T follicular helper cell (primary cell): ENCODE data around the gene KIAA0753.

Experiments used
- DNase-seq: peaks from one replicate; pipeline ENCODE4 v3.0.0-alpha.2; 2020; ENCODE audit warnings: low read depth
- total RNA-seq, 2 experiments: gene quantifications; one replicate each; lab custom pipeline; 2026; lab: John Stamatoyannopoulos, UW

The KIAA0753 gene
- total RNA-seq, result 19.9 to 23.5 reads per million in 2 experiments

DNA sequence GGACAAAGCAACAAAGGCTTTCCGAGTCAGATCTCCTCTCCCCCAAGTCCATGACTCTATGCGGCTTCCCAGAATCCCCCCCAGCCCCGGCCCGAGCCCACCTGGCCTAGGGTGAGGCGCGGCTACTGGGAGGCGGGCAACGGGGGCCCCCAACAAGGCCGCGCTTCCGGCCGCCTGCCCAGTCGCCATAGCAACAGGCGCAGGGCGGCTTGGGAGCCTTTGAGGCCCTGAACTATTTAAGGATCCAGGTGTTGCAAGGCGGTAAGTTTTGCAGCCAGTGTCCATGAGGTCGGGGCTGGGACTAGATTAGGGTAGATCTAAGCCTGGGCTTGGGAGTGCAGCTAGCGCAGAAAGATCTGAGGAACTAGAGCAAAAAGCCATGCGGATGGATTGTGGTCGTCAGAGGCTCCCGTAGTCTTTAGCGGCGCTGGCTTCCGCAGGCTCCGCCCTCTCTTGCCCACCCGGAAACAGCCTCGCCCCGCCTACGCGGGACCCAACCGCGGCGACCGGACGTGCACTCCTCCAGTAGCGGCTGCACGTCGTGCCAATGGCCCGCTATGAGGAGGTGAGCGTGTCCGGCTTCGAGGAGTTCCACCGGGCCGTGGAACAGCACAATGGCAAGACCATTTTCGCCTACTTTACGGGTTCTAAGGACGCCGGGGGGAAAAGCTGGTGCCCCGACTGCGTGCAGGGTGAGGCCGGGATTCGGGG, at the start of gene KIAA0753, which contains the start of gene TXNDC17:
Gene KIAA0753 (minus strand): TSS at position 176 of the 711 bp plus-strand sequence. CDS start 5,608 bp downstream, outside the sequence.
Gene TXNDC17 (plus strand): TSS at position 525 of the 711 bp plus-strand sequence. CDS start 23 bp downstream, at position 548.
- DNase-seq, result peak; percentile 75

DNA sequence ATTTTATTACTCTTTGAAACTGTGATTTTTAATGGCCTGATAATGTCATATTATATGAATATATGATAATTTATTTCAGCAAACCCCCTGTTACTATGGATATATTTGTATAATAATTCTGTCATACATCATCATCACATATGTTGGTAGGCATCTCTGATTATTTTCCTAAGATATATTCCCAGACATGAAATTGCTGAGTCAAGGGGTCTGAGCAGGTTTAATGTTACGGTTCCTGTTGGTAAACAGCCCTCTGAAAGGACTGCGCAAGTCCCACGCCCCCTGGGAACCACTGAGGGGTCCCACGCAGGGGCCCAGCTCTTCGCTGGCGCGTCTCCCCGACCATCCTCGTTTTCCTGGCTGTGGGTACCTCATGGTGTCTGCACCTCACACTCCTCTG, 48.4 kb upstream of the KIAA0753 start:
- no peak for DNase-seq

DNA sequence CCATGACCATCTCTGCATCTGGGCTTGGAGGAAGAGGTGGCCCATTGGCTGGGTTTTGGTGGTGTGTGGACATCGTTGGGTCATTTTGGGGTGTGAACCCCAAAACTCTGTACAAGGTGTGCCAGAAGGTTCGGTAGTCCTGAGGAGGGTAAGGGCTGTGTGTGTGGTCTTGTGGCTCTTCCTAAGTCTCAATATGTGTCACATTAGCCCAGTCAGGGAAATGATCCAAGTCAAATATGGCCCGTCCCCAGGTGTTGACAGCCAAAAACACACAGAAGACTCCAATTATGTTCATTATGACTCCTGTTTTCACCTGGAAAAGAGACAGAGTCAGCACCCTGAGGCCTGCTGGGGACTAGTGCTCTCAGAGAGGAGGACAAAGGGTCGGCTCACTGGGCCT, 45.5 kb upstream of the KIAA0753 start:
- DNase-seq, result no peak

DNA sequence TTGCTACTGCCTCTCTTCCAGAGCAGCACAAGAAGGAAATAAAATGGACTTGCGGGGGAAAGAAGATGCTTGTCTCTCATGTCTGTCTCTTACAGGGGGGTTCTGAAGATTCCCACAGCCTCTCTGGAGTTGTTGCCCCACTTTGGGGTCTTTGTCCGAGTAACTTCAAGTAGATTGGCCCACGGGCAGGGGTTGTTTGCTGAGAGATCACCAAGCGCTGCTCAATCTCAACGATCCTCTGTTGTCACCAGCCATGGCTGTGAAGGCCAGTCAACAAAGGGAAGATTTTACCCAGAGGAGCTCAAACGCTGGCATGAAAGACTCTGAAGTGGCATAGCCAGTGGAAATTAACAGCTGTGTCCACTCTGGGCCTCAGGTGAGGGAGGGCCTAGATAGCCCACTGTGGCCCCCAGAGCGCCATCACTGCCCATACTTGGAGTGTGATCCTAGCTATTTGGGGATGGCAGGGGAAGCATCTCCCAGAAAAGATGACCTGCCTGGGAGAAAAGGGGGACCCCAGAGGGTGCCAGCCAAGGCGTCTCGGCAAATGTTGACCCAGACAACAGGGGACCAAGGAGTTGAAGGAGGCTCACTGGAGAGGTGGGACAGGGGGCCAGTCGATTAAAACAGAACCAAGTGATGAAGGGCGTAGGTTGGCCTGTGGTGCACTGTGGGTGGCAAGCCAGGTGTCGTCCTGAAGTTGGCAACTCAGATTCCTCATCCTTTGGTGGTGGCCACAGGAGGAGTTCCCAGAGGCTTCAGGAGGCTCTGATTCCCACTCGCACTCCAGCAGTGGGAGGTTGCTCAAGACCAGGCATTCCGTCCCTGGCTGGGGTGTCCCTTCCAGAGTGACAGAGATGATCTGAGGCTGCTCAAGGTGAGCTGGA, 44.6 kb upstream of the KIAA0753 start:
- no peak for DNase-seq

DNA sequence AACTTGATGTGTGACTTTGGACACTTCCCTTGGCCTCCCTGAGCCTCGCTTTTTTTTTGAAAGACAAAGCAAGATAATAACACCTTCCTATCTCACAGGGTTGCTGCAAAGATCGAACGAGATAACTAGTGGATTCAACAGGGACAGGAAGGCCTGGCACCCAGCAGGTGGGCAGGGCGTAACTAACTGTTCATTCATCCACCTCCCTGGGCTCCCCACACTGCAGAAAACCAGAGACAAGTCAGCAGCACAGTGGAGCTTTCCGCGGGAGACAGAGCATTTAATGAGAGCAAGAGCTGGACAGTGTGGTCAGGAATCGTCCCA, 43.9 kb upstream of the KIAA0753 start:
- no peak for DNase-seq

DNA sequence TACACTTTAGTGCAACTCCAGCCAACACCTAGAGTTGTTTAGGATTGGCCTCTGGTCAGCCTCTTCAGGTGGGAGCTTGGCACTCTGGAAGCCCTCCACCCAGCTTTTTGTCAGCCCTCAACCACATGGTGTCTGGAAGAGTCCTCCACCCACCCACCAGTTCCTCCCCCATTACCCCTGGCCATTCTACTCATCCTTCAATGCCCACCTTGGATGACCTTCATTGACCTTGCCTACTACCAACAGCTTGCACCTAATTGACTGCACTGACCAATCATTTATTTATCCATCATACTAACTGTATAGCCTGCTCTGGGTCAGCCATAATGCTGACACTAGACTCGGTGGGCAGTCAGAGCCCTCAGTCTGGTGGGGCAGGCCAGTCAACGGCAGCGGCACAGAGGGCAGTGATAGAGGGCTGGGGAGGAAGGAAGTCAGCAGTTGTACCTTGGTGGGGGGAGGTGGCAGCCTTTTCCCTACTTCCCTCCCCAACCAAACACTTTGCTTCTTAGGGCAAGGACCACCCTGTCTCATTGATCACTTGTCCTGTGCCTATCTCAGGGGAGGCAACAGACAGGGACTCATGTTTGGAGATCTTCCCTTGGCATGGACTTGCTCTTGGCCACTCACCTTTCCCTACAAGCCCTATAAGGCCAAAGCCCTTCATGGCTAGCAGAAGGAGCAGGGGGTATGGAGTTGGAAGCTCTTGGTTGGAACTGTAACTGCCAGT, 43.4 kb upstream of the KIAA0753 start:
- DNase-seq, result no peak

DNA sequence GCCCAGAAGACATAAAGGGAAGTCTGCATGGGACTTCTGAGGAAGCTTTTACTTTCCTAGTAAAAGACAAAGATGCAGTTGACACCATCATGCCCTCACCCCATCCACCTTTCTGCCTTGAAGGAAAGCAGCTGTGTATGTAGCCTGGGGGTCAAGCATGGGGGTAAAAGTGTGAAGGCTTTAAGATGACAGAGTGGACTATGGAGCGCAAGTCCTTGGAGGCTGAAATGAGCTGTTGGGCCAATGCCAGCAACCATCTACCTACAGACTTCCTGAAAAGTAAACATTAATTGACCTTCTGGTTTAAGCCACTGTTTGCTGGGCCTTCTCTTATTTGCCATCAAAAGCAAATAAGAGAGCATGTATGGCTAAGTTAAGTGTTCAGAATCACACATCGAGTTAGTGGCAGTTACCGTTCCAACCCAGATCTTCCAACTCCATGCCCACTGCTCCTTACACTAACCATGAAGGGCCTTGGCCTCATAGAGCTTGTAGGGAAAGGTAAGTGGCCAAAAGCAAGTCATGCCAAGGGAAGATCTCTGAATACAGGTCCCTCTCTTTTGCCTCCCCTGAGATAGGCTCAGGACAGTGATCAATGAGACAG, 42.7 kb upstream of the KIAA0753 start:
- DNase-seq, result no peak

DNA sequence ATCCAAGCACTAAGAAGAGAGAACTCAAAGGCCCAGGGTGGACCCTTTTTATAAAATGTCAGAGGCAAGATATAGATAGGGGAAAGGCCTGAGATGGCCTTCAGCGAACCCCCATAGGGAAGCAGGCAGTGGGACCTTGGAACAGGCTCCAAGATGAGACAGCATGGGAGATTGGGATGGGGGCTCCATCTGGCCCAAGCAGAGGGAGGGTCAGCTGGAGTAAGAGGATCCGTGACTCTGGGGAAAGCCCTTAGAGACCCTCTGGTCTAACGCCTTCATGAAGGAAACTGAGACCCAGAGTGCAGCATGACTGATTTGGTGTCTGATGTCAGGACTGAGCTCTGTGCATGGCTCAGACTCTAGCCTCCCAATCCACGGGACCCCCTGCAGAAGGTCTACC, 41.8 kb upstream of the KIAA0753 start:
- DNase-seq, result no peak

DNA sequence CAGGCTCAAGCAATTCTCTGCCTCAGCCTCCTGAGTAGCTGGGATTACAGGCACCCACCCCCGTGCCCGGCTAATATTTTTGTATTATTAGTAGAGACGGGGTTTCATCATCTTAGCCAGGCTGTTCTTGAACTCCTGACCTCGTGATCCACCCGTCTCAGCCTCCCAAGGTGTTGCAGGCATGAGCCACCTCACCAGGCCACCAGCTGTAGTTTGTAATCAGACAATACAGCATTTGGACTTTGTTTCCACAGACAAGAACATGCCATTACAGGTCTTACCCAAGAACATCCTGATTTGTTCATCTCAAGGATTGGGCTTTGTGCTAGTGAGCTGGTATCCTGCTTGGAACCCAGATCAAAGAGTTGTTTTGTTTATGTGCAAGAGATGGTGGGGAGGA, 41.2 kb upstream of the KIAA0753 start:
- no peak for DNase-seq

DNA sequence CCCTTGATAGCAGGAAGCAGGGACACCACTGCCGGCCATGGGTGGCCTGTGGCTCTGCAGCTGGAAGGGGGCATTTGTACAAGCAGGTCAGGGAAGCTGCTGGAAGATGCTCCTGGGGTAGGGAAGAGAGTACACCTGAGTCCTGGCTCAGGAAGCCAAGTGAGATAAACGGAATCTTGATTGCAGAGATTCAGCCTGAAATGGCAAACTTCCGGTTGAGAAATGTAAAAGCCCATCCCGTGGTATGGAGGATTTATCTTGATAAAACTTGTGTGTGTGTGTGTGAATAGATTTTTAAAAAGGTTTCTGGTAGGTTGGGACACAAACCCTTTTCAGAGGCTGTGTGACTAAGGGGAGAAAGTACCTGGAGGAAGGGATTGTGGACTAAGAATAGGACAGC, 40.7 kb upstream of the KIAA0753 start:
- no peak for DNase-seq

DNA sequence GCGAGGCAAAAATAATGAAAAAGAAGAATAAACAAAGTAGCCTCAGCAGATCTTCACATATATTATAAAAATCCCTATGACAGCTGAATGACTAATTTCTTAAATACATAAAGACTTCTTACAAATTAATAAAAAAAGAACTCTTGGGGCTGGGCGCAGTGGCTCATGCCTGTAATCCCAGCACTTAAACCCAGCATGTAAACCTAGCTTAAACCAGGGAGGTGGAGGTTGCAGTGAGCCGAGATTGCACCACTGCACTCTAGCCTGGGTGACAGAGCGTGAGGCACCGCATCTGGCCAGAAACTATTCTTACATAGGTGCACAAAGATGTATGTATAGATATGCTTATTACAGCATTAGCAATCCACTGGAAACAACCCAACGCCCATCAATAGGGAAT, 38.7 kb upstream of the KIAA0753 start:
- no peak for DNase-seq

DNA sequence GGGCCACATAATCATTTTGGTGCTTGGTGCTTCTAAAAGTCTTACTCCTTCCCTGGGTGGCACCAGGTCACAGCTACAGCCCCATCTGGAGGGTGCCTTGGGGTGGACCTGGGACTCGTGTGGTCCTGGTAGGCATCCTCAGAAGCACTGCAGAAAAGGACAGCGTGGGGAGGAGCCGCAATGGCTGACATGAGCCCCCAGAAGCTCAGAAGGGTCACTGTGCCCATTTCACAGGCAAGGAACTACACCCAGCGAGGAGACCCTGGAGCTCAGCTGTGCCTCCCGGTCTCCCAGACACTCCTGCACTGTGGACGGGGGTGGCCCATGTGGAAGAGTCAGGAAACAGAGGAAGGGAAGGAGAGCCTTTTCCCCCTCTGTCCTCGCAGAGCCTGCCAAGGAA, 37.4 kb upstream of the KIAA0753 start:
- no peak for DNase-seq

DNA sequence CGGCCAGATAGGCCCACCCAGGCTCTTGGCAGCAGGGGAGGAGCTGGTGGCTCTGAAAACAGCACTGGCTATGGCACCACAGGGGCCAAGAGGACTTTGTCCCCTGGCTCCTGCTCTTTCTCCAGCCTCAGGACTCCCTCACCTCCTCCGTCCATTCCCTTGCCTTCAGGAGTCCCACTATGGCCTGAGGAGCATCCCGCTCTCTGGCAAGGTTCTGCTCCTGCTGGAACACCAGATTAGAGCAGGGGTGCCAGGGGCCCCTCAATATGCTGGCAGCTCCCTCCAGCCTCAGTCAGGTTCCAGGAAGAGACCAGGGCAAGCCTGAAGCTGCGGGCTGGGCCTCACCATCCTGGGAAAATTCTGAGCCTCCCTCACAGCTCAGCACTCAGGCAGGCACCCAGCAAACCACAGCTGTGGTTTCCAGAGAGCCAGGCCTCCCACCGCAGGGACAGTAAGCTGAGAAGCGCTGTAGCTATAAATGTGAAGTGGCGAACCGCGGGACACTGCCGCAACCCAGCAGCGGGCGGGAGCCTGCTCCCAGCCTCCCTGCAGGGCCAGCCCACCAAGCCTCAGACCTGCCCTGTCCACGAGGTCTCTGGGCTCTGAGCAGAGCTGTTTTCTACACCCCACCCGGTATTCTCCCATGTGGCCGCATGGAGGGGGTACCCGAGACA, 36.8 kb upstream of the KIAA0753 start:
- DNase-seq, result no peak

DNA sequence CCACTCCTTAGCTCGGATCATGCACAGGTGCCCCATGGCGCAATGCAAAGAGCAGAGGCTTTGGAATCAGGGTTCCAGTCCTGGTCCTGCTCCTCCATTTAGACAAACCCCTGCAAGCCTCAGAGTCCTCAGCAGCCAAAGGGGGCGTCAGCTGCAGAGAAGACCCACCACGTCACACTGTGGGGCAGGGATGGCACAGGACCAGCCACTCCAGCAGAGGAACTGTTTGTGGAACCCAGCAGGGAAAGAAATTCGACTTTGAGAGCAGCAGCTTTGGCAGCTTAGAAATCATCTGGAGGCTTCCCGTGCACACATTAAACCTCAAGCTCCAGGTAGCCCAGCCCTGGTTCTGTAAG, 36.3 kb upstream of the KIAA0753 start:
- no peak for DNase-seq

DNA sequence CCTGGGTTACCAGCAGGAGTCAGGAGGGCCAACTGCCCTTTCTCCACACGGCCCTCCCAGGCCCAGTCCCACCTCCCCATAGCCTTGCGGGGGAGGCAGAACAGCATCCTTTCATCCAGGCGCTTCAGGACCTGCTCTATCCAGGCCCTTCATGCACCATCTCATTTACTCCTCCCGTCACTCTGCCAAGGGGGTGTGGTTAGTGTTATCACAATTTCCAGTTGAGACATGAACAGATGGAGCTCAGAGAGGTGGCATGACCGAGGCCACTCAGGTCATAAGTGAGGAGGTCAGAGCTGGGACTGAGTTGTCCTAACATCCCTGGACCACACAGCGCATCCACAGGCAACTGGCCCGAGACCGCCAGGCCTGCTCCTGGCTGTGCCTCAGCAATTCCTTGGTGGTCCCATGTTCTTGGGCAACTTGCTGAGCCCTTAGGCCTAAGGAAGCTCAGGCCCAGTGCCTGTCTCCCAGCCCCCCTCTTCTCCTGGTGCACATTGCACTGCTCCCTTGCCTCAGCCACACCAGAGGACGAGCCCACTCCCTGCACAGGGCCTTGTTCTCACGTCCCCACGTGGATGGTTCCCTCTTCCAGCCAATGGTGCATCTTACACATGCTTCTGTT, 34.8 kb upstream of the KIAA0753 start:
- no peak for DNase-seq

DNA sequence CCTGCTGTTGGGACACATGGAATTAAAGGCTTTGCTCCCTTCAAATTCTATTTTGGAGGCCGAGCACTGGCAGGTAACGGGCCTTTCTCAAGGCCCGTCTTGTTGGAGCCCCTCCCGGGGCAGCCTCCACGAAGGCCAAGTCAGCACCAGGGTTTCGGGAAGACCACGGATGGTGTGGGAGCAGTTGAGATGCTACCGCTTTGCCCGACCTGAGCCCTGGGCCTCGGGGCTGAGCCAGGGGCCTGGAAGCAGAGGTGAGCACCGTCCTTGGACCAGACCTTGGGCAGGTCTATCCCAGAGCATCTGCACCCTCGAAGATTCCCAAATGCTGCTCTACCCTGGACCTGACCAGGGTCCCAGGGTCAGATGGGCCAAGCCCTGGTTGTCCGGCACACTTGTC, 34.1 kb upstream of the KIAA0753 start:
- no peak for DNase-seq

DNA sequence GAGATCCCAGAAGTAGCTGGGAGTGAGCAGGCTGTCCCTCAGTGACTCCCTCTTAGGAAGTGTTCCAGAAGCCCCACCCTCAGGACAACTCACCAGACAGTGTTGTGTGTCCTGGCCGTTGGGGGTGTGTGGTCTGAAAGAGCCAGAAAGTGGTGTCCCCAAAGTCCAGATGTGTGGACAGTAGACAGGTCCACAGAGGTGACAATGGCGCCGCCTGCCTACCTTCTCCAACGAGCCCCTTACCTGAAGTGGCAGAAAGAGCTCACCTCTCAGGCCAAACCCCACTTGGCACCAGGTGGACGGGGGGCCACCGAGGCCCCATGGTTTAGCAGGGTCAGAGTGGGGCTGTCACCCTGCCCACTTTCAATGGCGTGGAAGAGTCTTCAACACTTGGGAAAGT, 30.9 kb upstream of the KIAA0753 start:
- DNase-seq, result no peak

DNA sequence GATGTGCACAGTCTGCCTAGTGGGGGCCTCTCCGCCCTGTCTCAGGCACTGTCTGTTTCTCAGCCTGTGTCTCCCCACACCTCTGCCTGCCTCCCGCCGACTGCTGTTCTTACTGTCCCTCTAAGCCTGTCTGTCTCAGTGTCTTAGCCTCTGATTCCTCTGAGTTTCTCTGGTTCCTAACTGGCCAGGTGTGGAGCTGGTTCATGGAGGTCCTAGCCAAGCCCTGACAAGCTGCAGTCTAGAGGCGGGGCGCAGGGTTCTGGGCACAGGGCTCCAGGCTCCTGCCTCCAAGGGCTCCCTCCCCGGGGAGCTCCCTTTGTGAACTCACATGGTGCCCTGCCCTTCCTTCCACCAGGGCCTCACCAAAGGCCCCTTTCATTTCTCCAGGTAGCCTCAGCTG, 30.5 kb upstream of the KIAA0753 start:
- no peak for DNase-seq

DNA sequence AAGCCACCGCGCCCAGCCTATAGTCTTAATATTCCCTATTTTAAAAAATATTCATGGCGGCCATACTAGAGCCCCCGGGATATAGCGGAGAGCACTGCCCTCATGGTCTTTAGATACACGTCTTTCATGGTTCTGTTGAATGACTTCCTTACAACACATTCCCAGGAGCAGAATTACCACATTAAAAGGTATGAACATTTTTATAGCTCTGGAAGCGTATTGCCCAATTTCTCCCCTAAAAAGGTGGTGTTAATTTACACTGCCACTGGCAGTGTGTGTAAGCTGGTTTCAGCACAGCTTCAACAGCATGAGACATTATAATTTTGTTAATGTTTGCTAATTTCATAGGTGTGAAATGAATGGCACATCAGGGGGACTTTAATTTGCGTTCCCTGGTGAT, 30.1 kb upstream of the KIAA0753 start:
- no peak for DNase-seq

DNA sequence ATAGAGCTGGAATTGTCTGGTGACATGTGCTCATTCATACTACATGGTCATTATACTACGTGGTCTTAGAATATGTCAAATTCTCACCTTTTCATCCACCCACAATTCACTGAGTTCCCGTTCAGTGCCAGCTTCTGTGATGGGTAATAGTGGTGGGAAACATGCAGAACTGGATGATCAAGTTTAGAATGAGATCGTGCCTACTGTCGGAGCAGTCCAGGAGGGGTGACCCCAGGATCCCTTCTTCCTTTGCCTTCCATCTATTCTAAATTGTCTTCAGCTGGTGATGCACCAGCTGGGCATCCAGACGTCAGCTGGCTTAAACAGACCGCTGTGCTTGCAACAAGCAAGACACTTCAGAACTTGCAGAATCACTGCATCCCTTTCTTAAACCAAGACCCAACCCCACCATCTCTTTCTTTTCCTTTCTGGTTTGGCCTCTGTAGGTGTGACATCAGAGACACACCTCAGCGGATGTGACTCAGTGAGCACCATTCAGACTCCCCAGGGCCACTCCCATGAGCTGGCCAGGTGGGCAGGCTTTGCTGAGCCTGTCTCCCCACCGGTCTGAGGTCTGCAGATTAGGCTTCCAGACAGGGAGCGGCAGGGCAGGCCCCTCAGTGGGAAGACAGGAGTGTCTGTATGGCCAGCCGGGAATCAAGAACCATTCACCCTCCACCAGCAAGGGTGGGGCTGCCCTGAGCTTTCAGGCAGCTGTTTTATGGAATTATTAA, 29.1 kb upstream of the KIAA0753 start:
- DNase-seq, result no peak
